Activated naive CD4-positive, alpha-beta T cell treated with anti-CD3 and anti-CD28 coated beads, Interleukin-2, amount 10 ng/mL, durations not matched to agents 7 days and 5 days (primary cell): ENCODE measurements around the gene ZNF248.

ENCODE experiments used
- CTCF ChIA-PET: fragments of 350-600 bp; sonication (Branson Sonifier 250); formaldehyde crosslinking; loops from one replicate; lab custom pipeline; 2021; ENCODE audit warnings: antibody characterized with exemption; lab: Charles Lee
- DNase-seq: peaks from one replicate; pipeline ENCODE4 v3.0.0-alpha.2; 2020
- H3K27ac Mint-ChIP-seq: one replicate; pipeline ENCODE4 v1.8.0; 2021; ENCODE audit warnings: mild to moderate bottlenecking, moderate library complexity, mixed read lengths
- H3K27me3 Mint-ChIP-seq: one replicate; pipeline ENCODE4 v1.8.0; 2021; ENCODE audit warnings: mild to moderate bottlenecking, mixed read lengths
- H3K36me3 Mint-ChIP-seq: one replicate; pipeline ENCODE4 v1.8.0; 2021; ENCODE audit warnings: mixed read lengths
- H3K4me1 Mint-ChIP-seq: one replicate; pipeline ENCODE4 v1.8.0; 2021; ENCODE audit warnings: mixed read lengths
- H3K4me3 Mint-ChIP-seq: one replicate; pipeline ENCODE4 v1.8.0; 2021; ENCODE audit warnings: mild to moderate bottlenecking, moderate library complexity, mixed read lengths
- H3K9me3 Mint-ChIP-seq: one replicate; pipeline ENCODE4 v1.8.0; 2021; ENCODE audit warnings: mixed read lengths

Gene ZNF248

DNA sequence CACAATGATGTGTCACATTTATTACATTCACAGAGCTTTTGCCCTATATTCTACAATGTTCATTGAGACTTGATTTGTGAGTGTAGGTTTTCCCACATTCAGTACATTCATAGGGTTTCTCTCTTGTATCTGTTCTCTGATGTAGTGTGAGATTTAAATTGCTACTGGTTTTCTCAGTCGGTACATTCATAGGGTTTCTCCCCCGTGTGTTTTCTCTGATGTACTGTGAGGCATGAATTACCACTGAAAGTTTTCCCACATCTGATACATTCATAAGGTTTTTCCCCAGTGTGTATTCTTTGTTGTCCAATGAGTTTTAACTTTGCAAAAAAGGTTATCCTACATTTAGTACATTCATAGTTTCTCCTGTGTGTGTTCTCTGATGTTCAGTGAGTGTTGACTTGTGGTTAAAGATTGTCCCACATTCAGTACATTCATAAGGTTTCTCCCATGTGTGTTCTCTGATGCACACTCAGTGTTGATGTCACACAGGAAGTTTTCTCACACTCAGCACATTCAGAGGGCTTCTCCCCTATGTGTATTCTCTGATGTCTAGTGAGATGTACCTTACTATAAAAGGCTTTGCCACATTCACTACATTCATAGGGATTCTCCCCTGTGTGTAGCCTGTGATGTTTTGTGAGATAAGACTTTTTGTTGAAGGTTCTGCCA, 63.0 kb downstream of the ZNF248 start:
- Mint-ChIP-seq H3K9me3 (peaks cover 24% of the 10 kb centered on the region), H3K4me3 (no peak overlapping the region)
- CTCF ChIA-PET, result no interaction called here

DNA sequence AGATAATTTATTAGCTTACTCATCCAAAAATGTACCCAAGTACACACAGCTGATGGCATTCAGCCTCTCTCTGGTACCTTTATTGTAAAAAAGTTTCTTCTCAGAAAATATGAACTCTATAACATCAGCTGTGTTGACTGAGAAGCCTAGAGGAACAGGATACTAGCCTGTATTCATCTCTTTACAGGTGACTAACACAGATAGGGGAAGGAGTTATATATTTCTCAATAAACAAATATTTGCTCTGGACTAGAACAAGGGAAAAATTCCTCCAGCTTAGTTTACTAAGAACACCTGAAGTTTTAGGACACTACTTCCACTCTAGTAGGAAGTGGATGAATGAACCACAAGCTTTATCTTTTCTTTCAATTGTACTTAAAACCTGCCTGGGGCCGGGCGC, 67.8 kb downstream of the ZNF248 start:
- H3K27me3 Mint-ChIP-seq, result no peaks in the 10 kb centered on the region
- no peak for DNase-seq
- H3K4me3 Mint-ChIP-seq, result no peak overlapping the region
- CTCF ChIA-PET, result interaction anchor here (0.9 kb wide), 1 partner anchor 13 kb away, joined by 3 read pairs; no protein-coding TSS in a partner anchor
- no peaks in the 10 kb centered on the region for H3K36me3 Mint-ChIP-seq
- no peak overlapping the region for H3K27ac Mint-ChIP-seq
- H3K4me1 Mint-ChIP-seq, result no peaks in the 10 kb centered on the region
- H3K9me3 Mint-ChIP-seq, result peaks cover 21% of the 10 kb centered on the region

More for the DNA sequence above, 63.0 kb downstream of the ZNF248 start:
- Mint-ChIP-seq H3K4me1 (no peaks in the 10 kb centered on the region), H3K36me3 (no peaks in the 10 kb centered on the region), H3K27me3 (no peaks in the 10 kb centered on the region), H3K27ac (no peak overlapping the region)
- DNase-seq, result no peak

DNA sequence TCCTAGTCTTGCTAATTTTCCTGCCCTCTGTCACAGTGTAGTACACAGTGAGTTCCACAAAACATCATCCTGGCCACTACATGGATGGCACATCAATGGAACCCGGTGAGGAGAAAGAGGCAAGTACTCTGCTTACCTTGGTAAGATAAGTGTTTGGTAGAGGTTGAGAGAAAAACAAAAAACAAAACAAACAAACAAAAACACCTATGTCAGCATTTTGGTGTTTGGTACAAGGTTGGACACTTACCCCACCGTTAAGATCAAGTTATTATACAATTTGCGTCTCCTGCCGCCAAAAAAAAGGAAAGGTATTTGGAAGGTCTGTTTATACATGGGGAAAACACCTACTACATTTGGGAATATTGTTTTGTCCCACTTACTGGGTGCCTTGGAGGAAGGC, 72.7 kb downstream of the ZNF248 start:
- no peaks in the 10 kb centered on the region for H3K4me1 Mint-ChIP-seq
- peaks cover 20% of the 10 kb centered on the region for H3K9me3 Mint-ChIP-seq
- DNase-seq, result no peak
- CTCF ChIA-PET, result no interaction called here
- H3K27me3 Mint-ChIP-seq, result no peaks in the 10 kb centered on the region
- no peak overlapping the region for H3K27ac Mint-ChIP-seq
- H3K36me3 Mint-ChIP-seq, result no peaks in the 10 kb centered on the region
- no peak overlapping the region for H3K4me3 Mint-ChIP-seq

DNA sequence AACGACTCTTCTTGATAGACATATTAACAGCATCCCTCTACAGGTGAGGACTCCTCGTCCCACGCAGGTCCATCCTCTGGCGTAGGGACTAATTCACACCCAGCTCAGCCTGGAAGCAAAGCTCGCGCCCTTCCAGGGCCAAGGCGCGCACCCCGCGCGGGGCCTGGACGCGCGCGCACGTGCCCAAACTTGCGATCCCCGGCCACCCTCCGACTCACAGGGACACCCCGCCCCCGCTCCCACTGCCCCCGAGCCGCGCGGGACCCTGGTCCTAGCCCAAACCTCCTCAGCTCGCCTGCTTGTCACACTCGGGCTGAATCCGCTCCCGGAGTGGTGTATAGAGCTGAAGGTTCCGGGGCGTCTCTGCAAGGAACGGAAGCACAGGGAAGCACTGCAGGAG, 76.9 kb downstream of the ZNF248 start:
- Mint-ChIP-seq H3K4me1 (no peaks in the 10 kb centered on the region), H3K27me3 (no peaks in the 10 kb centered on the region), H3K4me3 (no peak overlapping the region), H3K36me3 (no peaks in the 10 kb centered on the region), H3K9me3 (peaks cover 19% of the 10 kb centered on the region), H3K27ac (no peak overlapping the region)
- DNase-seq, result no peak
- CTCF ChIA-PET, result no interaction called here

DNA sequence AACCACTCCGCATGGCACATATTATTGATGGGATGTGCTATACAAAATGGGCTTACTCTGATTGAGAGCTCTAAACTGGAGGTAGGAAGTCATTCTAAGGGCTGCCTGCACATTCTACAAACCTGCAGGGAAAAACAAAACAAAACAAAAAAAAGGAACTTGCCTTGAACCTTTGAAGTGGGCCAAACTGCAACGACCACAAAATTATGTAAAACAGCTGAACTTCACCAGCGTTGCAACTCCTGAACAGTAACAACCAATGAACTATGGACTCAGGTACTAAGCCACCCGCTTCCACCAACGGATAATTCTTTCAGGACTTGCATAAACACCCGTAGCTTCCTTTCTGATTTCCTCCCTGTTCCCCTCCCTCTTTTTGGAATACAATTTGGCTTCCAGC, 80.4 kb downstream of the ZNF248 start:
- no peak for DNase-seq

DNA sequence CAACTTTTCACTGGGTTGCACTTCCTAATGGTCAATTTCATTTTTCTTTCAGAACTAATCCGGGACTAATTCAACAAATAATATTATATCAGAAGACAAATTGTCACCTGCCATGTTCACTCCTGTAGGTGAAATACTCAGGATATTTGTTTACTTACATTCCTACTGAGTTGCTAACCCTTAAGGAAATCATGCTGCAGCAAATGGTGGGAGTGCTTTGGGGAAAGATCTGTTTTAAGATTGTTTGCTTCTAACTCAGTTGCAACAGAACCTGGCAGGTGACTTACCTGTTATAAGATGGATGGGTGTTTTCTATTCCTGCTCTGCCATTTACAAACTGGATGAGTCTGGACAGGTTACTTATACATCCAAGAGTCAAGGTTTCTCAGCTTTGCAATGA, 81.8 kb downstream of the ZNF248 start:
- DNase-seq, result no peak
- no peaks in the 10 kb centered on the region for H3K27me3 Mint-ChIP-seq
- no peak overlapping the region for H3K27ac Mint-ChIP-seq
- H3K4me1 Mint-ChIP-seq, result no peaks in the 10 kb centered on the region
- CTCF ChIA-PET, result no interaction called here
- no peak overlapping the region for H3K4me3 Mint-ChIP-seq
- no peaks in the 10 kb centered on the region for H3K36me3 Mint-ChIP-seq
- peaks cover 7% of the 10 kb centered on the region for H3K9me3 Mint-ChIP-seq

More for the DNA sequence above, 80.4 kb downstream of the ZNF248 start:
- CTCF ChIA-PET, result interaction anchor here (0.5 kb wide), 1 partner anchor 13 kb away, joined by 3 read pairs; no protein-coding TSS in a partner anchor
- H3K27ac Mint-ChIP-seq, result no peak overlapping the region
- no peaks in the 10 kb centered on the region for H3K36me3 Mint-ChIP-seq
- no peaks in the 10 kb centered on the region for H3K4me1 Mint-ChIP-seq
- H3K27me3 Mint-ChIP-seq, result no peaks in the 10 kb centered on the region
- peaks cover 6% of the 10 kb centered on the region for H3K9me3 Mint-ChIP-seq
- no peak overlapping the region for H3K4me3 Mint-ChIP-seq

DNA sequence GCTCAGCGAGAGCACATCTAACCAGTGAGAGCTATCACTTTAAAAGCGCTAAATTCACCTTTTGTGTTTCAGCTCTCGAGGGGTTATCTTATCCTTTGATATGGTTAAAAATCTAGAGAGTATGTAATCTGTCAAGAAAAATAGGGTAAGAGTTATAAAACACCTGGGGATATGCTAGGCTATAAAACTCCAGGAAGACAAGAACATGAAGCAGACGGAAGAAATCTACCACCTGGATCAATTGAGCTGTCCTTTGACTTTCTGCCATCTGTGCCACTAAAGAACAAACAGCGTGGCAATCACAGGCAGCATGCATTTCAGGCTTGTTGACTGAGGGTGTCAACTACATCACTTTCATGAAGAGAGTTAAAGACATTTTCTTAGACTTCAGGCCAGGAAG, 83.1 kb downstream of the ZNF248 start:
- no peak for DNase-seq
- H3K27me3 Mint-ChIP-seq, result no peaks in the 10 kb centered on the region
- H3K4me1 Mint-ChIP-seq, result no peaks in the 10 kb centered on the region
- H3K4me3 Mint-ChIP-seq, result no peak overlapping the region
- peaks cover 7% of the 10 kb centered on the region for H3K9me3 Mint-ChIP-seq
- H3K27ac Mint-ChIP-seq, result no peak overlapping the region
- CTCF ChIA-PET, result no interaction called here
- H3K36me3 Mint-ChIP-seq, result no peaks in the 10 kb centered on the region

DNA sequence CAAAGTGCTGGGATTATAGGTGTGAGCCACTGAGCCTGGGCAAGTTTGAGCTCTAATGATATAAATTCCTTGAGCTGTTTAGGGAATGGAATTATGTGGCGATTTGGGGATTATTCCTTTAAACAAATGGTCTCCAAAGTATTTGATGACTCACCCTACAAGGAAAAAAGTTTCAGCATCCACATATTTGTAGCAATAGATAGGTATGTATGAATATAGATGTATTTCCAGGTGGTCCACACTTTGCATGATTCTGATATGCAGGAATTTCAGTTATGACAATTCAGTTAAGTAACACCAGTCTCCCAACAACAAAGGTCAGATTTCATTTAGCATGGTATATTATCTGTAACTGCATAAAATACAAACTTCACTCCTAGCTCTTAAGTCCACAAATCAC, 92.2 kb downstream of the ZNF248 start:
- no peaks in the 10 kb centered on the region for H3K36me3 Mint-ChIP-seq
- DNase-seq, result no peak
- no peaks in the 10 kb centered on the region for H3K4me1 Mint-ChIP-seq
- H3K27me3 Mint-ChIP-seq, result no peaks in the 10 kb centered on the region
- H3K9me3 Mint-ChIP-seq, result peaks cover 47% of the 10 kb centered on the region
- CTCF ChIA-PET, result no interaction called here
- no peak overlapping the region for H3K4me3 Mint-ChIP-seq
- no peak overlapping the region for H3K27ac Mint-ChIP-seq

DNA sequence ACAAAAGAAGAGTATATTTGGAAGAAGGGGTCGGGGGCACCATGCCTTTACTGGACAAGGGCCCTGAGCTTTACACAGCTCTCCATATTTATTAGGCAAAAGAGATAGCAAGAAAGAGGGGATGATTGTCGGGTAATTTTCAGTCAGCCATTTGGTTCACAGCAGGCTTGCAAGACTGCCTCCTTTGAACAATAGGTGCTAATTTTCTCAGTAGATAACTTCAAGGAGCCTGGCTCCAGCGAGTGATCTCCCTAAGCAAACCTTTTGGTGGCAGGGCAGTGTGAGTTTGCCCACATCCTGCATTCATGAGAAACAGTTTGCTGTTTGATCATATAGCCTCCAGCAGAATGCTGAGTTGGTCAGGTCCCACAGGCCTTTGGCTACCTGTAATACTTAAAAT, 94.3 kb downstream of the ZNF248 start:
- H3K36me3 Mint-ChIP-seq, result no peaks in the 10 kb centered on the region
- DNase-seq, result no peak
- CTCF ChIA-PET, result no interaction called here
- H3K27ac Mint-ChIP-seq, result no peak overlapping the region
- H3K27me3 Mint-ChIP-seq, result no peaks in the 10 kb centered on the region
- peaks cover 45% of the 10 kb centered on the region for H3K9me3 Mint-ChIP-seq
- no peak overlapping the region for H3K4me3 Mint-ChIP-seq
- H3K4me1 Mint-ChIP-seq, result no peaks in the 10 kb centered on the region

DNA sequence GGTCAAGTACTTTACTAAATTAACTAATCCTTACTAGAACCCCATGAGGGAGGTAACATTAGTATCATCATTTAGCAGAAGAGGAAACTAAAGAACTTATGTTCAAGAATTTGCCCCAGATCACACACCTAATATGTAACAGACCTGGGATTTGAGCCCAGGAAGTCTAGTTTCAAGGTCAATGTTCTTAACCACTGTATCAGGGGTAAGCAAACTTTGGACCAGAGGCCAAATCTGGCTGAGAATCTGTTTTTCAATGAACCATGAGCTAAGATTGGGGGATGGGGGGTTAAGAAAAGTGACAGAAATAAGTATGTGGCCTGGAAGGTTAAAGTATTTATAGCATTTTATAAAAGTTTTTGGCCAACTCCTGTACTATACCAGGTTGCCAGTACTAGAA, 95.1 kb downstream of the ZNF248 start:
- CTCF ChIA-PET, result no interaction called here
- Mint-ChIP-seq H3K4me1 (no peaks in the 10 kb centered on the region), H3K9me3 (peaks cover 43% of the 10 kb centered on the region), H3K27me3 (no peaks in the 10 kb centered on the region), H3K4me3 (no peak overlapping the region), H3K36me3 (no peaks in the 10 kb centered on the region), H3K27ac (no peak overlapping the region)
- no peak for DNase-seq

DNA sequence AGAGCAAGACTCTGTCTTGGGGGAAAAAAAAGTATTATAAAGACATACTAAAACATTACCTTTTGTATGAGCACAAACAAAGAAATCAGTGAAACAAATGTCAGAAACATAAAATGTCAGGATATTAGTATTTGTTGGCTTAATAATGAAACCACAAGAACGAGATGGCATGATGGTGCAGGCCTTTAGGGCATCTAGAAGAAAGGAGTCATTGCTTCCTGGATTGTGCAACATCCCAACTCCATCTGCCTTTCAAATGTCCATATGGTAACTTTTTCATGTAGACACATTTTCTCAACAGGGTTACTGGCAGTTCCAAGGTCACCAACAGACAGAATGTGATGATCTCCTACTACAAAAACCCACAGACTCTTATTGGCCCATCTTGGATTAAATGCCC, 96.6 kb downstream of the ZNF248 start:
- no peaks in the 10 kb centered on the region for H3K4me1 Mint-ChIP-seq
- H3K27me3 Mint-ChIP-seq, result no peaks in the 10 kb centered on the region
- H3K36me3 Mint-ChIP-seq, result no peaks in the 10 kb centered on the region
- no peak overlapping the region for H3K27ac Mint-ChIP-seq
- no peak overlapping the region for H3K4me3 Mint-ChIP-seq
- CTCF ChIA-PET, result no interaction called here
- DNase-seq, result no peak
- peaks cover 44% of the 10 kb centered on the region for H3K9me3 Mint-ChIP-seq

DNA sequence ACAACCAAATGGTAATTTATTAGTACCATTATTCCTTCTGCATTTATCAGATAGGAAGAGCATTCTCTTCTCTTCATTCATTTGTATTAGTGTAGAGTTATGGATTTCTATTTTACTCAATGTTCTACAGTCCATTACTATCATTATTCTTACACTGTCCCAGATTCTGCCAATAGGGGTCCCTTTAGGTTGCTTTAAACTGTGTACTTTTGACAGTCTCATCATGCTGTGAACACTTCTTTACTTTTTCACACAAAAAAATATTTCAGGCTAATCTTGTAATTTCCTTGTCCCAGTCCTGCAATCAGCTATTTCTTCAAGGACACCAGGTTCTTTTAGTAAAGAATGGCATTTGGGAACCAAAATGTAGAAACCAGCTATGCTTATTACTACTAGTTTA, 99.3 kb downstream of the ZNF248 start:
- Mint-ChIP-seq H3K27me3 (no peaks in the 10 kb centered on the region), H3K27ac (no peak overlapping the region), H3K9me3 (peaks cover 35% of the 10 kb centered on the region), H3K4me1 (no peaks in the 10 kb centered on the region), H3K4me3 (no peak overlapping the region), H3K36me3 (no peaks in the 10 kb centered on the region)
- no peak for DNase-seq
- CTCF ChIA-PET, result no interaction called here

DNA sequence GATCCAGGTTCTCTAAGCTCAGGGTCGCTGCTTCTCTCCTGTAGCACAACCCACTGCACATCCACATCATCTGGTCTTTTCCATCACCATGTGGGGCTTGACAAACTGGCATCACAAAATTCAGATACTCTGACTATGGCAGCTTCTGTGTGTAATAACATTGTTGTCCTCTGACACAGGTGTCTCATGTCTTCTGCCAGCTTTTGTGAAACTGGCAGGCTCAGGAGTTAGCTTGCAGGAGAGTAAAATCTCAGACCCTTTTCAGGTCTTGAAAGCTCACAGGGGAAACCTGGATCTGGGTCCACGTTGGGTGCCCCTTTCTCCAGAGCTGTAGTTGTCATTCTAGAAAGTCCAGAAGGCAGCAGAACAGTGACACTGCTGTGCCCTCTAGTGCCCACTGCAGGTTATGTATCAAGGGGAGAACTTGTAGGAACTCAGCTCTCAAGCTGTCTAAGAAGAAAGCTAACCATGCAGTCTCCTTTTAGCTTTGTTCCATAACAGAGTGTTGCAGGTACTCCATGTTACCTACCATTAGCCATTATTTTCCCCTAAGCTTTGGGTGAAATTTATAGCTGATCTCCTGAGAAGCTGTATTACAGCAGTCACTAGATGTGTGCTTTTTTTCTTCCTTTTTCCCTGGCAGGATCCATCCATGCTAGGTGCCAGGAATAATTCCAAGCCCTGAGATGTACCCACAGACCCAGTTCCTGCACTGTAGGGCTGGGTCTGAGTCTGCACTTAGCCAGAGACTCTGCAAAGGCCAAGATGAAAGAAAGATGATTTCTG, 102.7 kb downstream of the ZNF248 start:
- no peaks in the 10 kb centered on the region for H3K27me3 Mint-ChIP-seq
- H3K4me1 Mint-ChIP-seq, result no peaks in the 10 kb centered on the region
- peaks cover 27% of the 10 kb centered on the region for H3K9me3 Mint-ChIP-seq
- no peak overlapping the region for H3K27ac Mint-ChIP-seq
- no peak overlapping the region for H3K4me3 Mint-ChIP-seq
- CTCF ChIA-PET, result interaction anchor here (0.6 kb wide), 1 partner anchor 1343 kb away, joined by 4 read pairs; no protein-coding TSS in a partner anchor
- H3K36me3 Mint-ChIP-seq, result no peaks in the 10 kb centered on the region
- DNase-seq, result no peak

DNA sequence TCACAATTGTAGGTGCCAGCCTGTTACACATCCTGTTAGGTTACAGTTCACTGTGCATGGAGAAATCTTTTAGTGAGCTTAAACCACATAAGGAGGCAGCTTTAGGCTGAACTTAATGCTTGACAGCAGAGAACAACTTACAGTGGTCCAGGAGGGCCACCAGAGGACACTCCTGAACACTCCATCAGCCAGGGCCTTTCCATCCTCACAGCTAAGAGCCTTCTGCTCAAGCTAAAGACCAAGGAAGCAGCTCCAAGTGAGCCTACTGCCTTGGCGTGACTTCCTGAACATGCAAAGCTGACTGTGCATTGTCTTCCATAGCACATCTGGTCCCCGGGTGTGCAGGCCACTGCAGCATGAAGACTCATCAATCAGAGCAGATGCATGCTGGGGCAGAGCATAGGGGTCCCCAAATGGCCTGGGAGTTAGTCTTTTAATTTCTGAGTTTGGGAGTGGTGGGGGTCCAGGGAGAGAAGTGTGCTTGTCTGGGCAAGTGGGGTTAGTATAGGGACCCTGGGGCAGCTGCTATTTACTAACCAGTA, 105.0 kb downstream of the ZNF248 start:
- peaks cover 25% of the 10 kb centered on the region for H3K9me3 Mint-ChIP-seq
- no peaks in the 10 kb centered on the region for H3K27me3 Mint-ChIP-seq
- H3K4me1 Mint-ChIP-seq, result no peaks in the 10 kb centered on the region
- no peaks in the 10 kb centered on the region for H3K36me3 Mint-ChIP-seq
- no peak for DNase-seq
- H3K4me3 Mint-ChIP-seq, result no peak overlapping the region
- H3K27ac Mint-ChIP-seq, result no peak overlapping the region
- CTCF ChIA-PET, result no interaction called here

DNA sequence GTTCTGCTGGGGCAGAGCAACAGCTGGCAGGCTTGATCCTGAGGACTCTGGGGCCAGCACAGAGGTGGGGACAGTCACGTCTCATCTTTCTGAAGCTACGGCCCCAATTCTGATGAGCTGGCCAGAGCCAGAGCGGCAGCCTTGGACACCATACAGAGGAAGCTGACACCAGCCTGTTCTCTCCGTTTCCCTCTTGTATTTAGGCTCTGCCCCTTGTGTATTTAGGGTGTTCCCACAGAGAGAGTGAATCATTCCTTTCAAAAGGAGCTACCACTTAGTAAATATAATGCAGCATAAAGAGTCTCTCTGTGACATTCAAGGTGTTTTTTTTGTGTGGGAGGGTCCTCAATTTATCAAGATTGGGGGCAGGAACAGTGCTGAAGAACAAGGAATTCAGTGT, 109.2 kb downstream of the ZNF248 start:
- H3K4me1 Mint-ChIP-seq, result no peaks in the 10 kb centered on the region
- H3K4me3 Mint-ChIP-seq, result no peak overlapping the region
- DNase-seq, result no peak
- H3K27ac Mint-ChIP-seq, result no peak overlapping the region
- CTCF ChIA-PET, result no interaction called here
- peaks cover 11% of the 10 kb centered on the region for H3K9me3 Mint-ChIP-seq
- no peaks in the 10 kb centered on the region for H3K36me3 Mint-ChIP-seq
- H3K27me3 Mint-ChIP-seq, result no peaks in the 10 kb centered on the region
